IMR-90 (cell line): Measurements from ENCODE around the gene PTPN21. TPM values are rescaled to one million over a fixed set of nuclear protein-coding genes. Genes with fewer than 3 reads are reported as not detected.

ENCODE experiments used
- ATAC-seq: fragments of 200-7000 bp; cut with Tn5 transposase; 2 replicates; pipeline ENCODE4 v1.9.1; 2020; ENCODE audit warnings: low read depth, mild to moderate bottlenecking, moderate library complexity
- BruUV-seq: library from RNA; stranded (reverse); fragments of 400-500 nt; replicated peaks from 2 replicates; lab custom pipeline; 2021; lab: Mats Ljungman, UMichigan
- CTCF ChIA-PET: fragments of 300-600 bp; formaldehyde crosslinking; extraction: SDS; loops from one replicate; lab custom pipeline; 2021; ENCODE audit warnings: antibody characterized with exemption; lab: Yijun Ruan, JAX
- POLR2A ChIA-PET: fragments of 300-600 bp; sonication (Branson Sonifier 250); formaldehyde crosslinking; loops from one replicate; lab custom pipeline; 2022; ENCODE audit warnings: antibody characterized with exemption; ENCODE audit not compliant: unreplicated experiment; lab: Charles Lee
- DNase-seq: peaks from one replicate; pipeline ENCODE4 v3.0.0; 2013
- H2AFZ ChIP-seq: replicated peaks from 2 replicates; pipeline ENCODE3; 2013; ENCODE audit warnings: low read length, mild to moderate bottlenecking; ENCODE audit not compliant: poor library complexity
- H2AK5ac ChIP-seq: 2 replicates; pipeline ENCODE4 v1.6.1; 2013; ENCODE audit warnings: low read depth, low read length, inconsistent platforms
- H2AK9ac ChIP-seq: replicated peaks from 2 replicates; pipeline ENCODE3; 2013; ENCODE audit warnings: mild to moderate bottlenecking, low read depth, low read length, moderate library complexity; ENCODE audit not compliant: poor library complexity
- H2BK120ac ChIP-seq: 2 replicates; pipeline ENCODE4 v1.6.1; 2013; ENCODE audit warnings: low read depth, low read length, inconsistent platforms
- H2BK15ac ChIP-seq: 3 replicates; pipeline ENCODE4 v1.6.1; 2013; ENCODE audit warnings: low read depth, low read length, inconsistent platforms
- H2BK20ac ChIP-seq: 2 replicates; pipeline ENCODE4 v1.6.1; 2013; ENCODE audit warnings: low read depth, mild to moderate bottlenecking, inconsistent platforms, low read length, moderate library complexity
- H2BK5ac ChIP-seq: 2 replicates; pipeline ENCODE4 v1.6.1; 2013; ENCODE audit warnings: mild to moderate bottlenecking, low read depth, low read length, inconsistent platforms; ENCODE audit not compliant: poor library complexity, severe bottlenecking
- H3K14ac ChIP-seq: replicated peaks from 2 replicates; pipeline ENCODE4 v1.6.1; 2013; ENCODE audit warnings: low read depth, low read length, inconsistent platforms
- H3K18ac ChIP-seq: 2 replicates; pipeline ENCODE4 v1.6.1; 2013; ENCODE audit warnings: low read depth, low read length, control low read depth
- H3K23ac ChIP-seq: 2 replicates; pipeline ENCODE4 v1.6.1; 2013; ENCODE audit warnings: low read depth, low read length, inconsistent platforms
- H3K27ac ChIP-seq: 2 replicates; pipeline ENCODE4 v1.5.1; 2013; ENCODE audit warnings: mild to moderate bottlenecking, control low read depth, low read length; ENCODE audit not compliant: insufficient read depth
- H3K27me3 ChIP-seq: 2 replicates; pipeline ENCODE4 v1.6.1; 2013; ENCODE audit warnings: low read length; ENCODE audit not compliant: control insufficient read depth, insufficient read depth
- H3K36me3 ChIP-seq: 2 replicates; pipeline ENCODE4 v1.6.1; 2013; ENCODE audit warnings: low read length, mixed read lengths; ENCODE audit not compliant: control insufficient read depth, insufficient read depth
- H3K4ac ChIP-seq: 2 replicates; pipeline ENCODE4 v1.6.1; 2013; ENCODE audit warnings: low read depth, low read length, inconsistent platforms
- H3K4me1 ChIP-seq: 2 replicates; pipeline ENCODE4 v1.6.1; 2013; ENCODE audit warnings: low read length, mixed read lengths; ENCODE audit not compliant: control insufficient read depth, insufficient read depth
- H3K4me2 ChIP-seq: 2 replicates; pipeline ENCODE4 v1.6.1; 2013; ENCODE audit warnings: low read depth, mild to moderate bottlenecking, control low read depth, low read length, moderate library complexity
- H3K4me3 ChIP-seq: 2 replicates; pipeline ENCODE4 v1.5.1; 2013; ENCODE audit warnings: low read depth, mild to moderate bottlenecking, control low read depth, low read length, moderate library complexity; ENCODE audit not compliant: insufficient read depth
- H3K56ac ChIP-seq: 2 replicates; pipeline ENCODE4 v1.6.1; 2013; ENCODE audit warnings: low read length, inconsistent platforms; ENCODE audit not compliant: insufficient read depth; ENCODE audit errors: extremely low read depth
- H3K79me1 ChIP-seq, 2 experiments: 2 replicates each; pipeline ENCODE4 v1.6.1; 2013; ENCODE audit warnings: low read length in 2 of 2, inconsistent platforms in 1 of 2, low read depth in 1 of 2
- H3K9ac ChIP-seq: 2 replicates; pipeline ENCODE4 v1.6.1; 2013; ENCODE audit warnings: low read depth, low read length, control low read depth
- H3K9me1 ChIP-seq: 2 replicates; pipeline ENCODE4 v1.6.1; 2013; ENCODE audit warnings: low read length, inconsistent platforms; ENCODE audit not compliant: insufficient read depth
- H3K9me3 ChIP-seq: 2 replicates; pipeline ENCODE4 v1.6.1; 2013; ENCODE audit warnings: low read length; ENCODE audit not compliant: control insufficient read depth, insufficient read depth
- H4K20me1 ChIP-seq: 2 replicates; pipeline ENCODE4 v1.6.1; 2013; ENCODE audit warnings: low read length, inconsistent platforms; ENCODE audit not compliant: insufficient read depth
- H4K5ac ChIP-seq: 2 replicates; pipeline ENCODE4 v1.6.1; 2013; ENCODE audit warnings: mild to moderate bottlenecking, low read depth, low read length, control low read depth
- H4K8ac ChIP-seq, 2 experiments: 2 replicates each; pipeline ENCODE4 v1.6.1; 2013; ENCODE audit warnings: low read depth in 2 of 2, low read length in 2 of 2, control low read depth in 1 of 2, inconsistent platforms in 1 of 2
- H4K91ac ChIP-seq: 2 replicates; pipeline ENCODE4 v1.6.1; 2013; ENCODE audit warnings: low read depth, low read length, inconsistent platforms; ENCODE audit not compliant: insufficient read depth
- BHLHE40 ChIP-seq: fragments of 150-350 bp; IDR thresholded peaks from 2 replicates; pipeline ENCODE4 v1.6.1; 2016; ENCODE audit warnings: mild to moderate bottlenecking, low read depth, low read length
- CEBPB ChIP-seq: IDR thresholded peaks from 2 replicates; pipeline ENCODE4 v1.6.1; 2012; ENCODE audit warnings: low read depth, low read length, improper control_type of control experiment
- CHD1 ChIP-seq: IDR thresholded peaks from 2 replicates; pipeline ENCODE4 v1.6.1; 2012; ENCODE audit warnings: low read depth, low read length, improper control_type of control experiment
- FOS ChIP-seq: fragments of 150-350 bp; IDR thresholded peaks from 2 replicates; pipeline ENCODE4 v1.6.1; 2016; ENCODE audit warnings: low read depth, low read length
- MAFK ChIP-seq: IDR thresholded peaks from 2 replicates; pipeline ENCODE4 v1.6.1; 2012; ENCODE audit warnings: low read depth, low read length, improper control_type of control experiment
- MAZ ChIP-seq: IDR thresholded peaks from 2 replicates; pipeline ENCODE4 v1.6.1; 2012; ENCODE audit warnings: low read depth, mild to moderate bottlenecking, low read length, improper control_type of control experiment, moderate library complexity, borderline replicate concordance
- MXI1 ChIP-seq: IDR thresholded peaks from 2 replicates; pipeline ENCODE4 v1.6.1; 2012; ENCODE audit warnings: low read depth, mild to moderate bottlenecking, low read length, moderate library complexity, borderline replicate concordance
- NFE2L2 ChIP-seq: fragments of 150-350 bp; IDR thresholded peaks from 2 replicates; pipeline ENCODE4 v1.6.1; 2016; ENCODE audit warnings: low read depth, mild to moderate bottlenecking, low read length
- POLR2A ChIP-seq: IDR thresholded peaks from 2 replicates; pipeline ENCODE4 v1.6.1; 2012; ENCODE audit warnings: mild to moderate bottlenecking, low read depth, low read length
- RAD21 ChIP-seq: IDR thresholded peaks from 2 replicates; pipeline ENCODE4 v1.6.1; 2012; ENCODE audit warnings: low read length, improper control_type of control experiment
- RCOR1 ChIP-seq: IDR thresholded peaks from 2 replicates; pipeline ENCODE4 v1.6.1; 2012; ENCODE audit warnings: mild to moderate bottlenecking, low read length, improper control_type of control experiment; ENCODE audit not compliant: insufficient replicate concordance
- RFX5 ChIP-seq: IDR thresholded peaks from 2 replicates; pipeline ENCODE4 v1.8.0; 2012; ENCODE audit warnings: low read depth, mild to moderate bottlenecking, low read length, moderate library complexity
- WGBS, 2 experiments: methylation state at CpG; one replicate each; pipeline versions ENCODE4 v1.1.5 to v1.1.7; 2013; ENCODE audit warnings: missing lambda C conversion rate in 2 of 2; ENCODE audit not compliant: insufficient read length in 1 of 2; ENCODE audit errors: extremely low coverage in 2 of 2; 5-methylcytosine and 5-hydroxymethylcytosine counted together
- dilution Hi-C: fragments of 300-500 bp; cut with HindIII; formaldehyde crosslinking; loops from one replicate; pipeline ENCODE4 v1.14.3; 2018; ENCODE audit warnings: low sequenced_read_pairs; ENCODE audit not compliant: unreplicated experiment
- in situ Hi-C: fragments of 300-500 bp; cut with MboI; formaldehyde crosslinking; loops from 3 replicates; pipeline ENCODE4 v1.14.3; 2019; ENCODE audit warnings: low sequenced_read_pairs, inconsistent platforms, mixed read lengths
- intact Hi-C: fragments of 100-400 bp; cut with micrococcal nuclease; formaldehyde crosslinking; loops from 2 replicates; pipeline ENCODE4 v1.10.0; 2022
- polyA plus RNA-seq, 3 experiments: library from polyadenylated mRNA; depleted of rRNA; stranded (reverse); fragments of >200 nt; gene quantifications; 2 replicates each; pipeline ENCODE4 v1.2.3, GENCODE V29; 2012; ENCODE audit warnings: low replicate concordance in 1 of 3
- total RNA-seq: library from RNA; depleted of rRNA; stranded (reverse); fragments of >200 nt; gene quantifications from 2 replicates; pipeline ENCODE4 v1.2.3, GENCODE V29; 2012
- TF ChIP-seq, protein P1 (sequence below): conservative IDR thresholded peaks from 2 replicates; pipeline ENCODE4 v1.5.1; 2012; ENCODE audit warnings: mild to moderate bottlenecking, low read depth, low read length, improper control_type of control experiment
- TF ChIP-seq, protein P2 (sequence below): fragments of 150-350 bp; IDR thresholded peaks from 2 replicates; pipeline ENCODE4 v1.6.1; 2017; ENCODE audit warnings: mild to moderate bottlenecking, antibody characterized with exemption, low read length, low read depth

PTPN21 gene
- total and polyA plus RNA-seq, 2 of the 4 experiments (the other 2 are of a cell fraction), result 10.4 to 10.7 TPM

GRCh38 chr14:88590173-88590572 is 35.4 kb upstream of the PTPN21 start:
- no peaks in the 10 kb centered on the region for H3K9me1 ChIP-seq
- DNase-seq, result peak; percentile 46
- no peak overlapping the region for H3K4me3 ChIP-seq
- no peaks in the 10 kb centered on the region for H4K20me1 ChIP-seq
- peaks cover 7% of the 10 kb centered on the region for H3K4me1 ChIP-seq
- BruUV-seq, result no TSS peak
- H2AFZ ChIP-seq, result no peak overlapping the region
- dilution Hi-C loops (no loop called here), intact Hi-C loops (no loop called here), in situ Hi-C loops (no loop called here)
- POLR2A ChIA-PET, result no interaction called here
- CTCF ChIA-PET, result no interaction called here
- H2BK15ac ChIP-seq, result no peak overlapping the region
- no peak overlapping the region for H3K4me2 ChIP-seq
- no peak overlapping the region for H2BK5ac ChIP-seq
- TF ChIP-seq MAFK, result no peak
- no peak for TF ChIP-seq RCOR1
- no peak for TF ChIP-seq CHD1
- TF ChIP-seq, protein P1, sequence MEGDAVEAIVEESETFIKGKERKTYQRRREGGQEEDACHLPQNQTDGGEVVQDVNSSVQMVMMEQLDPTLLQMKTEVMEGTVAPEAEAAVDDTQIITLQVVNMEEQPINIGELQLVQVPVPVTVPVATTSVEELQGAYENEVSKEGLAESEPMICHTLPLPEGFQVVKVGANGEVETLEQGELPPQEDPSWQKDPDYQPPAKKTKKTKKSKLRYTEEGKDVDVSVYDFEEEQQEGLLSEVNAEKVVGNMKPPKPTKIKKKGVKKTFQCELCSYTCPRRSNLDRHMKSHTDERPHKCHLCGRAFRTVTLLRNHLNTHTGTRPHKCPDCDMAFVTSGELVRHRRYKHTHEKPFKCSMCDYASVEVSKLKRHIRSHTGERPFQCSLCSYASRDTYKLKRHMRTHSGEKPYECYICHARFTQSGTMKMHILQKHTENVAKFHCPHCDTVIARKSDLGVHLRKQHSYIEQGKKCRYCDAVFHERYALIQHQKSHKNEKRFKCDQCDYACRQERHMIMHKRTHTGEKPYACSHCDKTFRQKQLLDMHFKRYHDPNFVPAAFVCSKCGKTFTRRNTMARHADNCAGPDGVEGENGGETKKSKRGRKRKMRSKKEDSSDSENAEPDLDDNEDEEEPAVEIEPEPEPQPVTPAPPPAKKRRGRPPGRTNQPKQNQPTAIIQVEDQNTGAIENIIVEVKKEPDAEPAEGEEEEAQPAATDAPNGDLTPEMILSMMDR, result no peak
- no peak for TF ChIP-seq RFX5
- TF ChIP-seq BHLHE40, result no peak
- no peak for TF ChIP-seq NFE2L2
- no peak for TF ChIP-seq CEBPB
- TF ChIP-seq, protein P2, sequence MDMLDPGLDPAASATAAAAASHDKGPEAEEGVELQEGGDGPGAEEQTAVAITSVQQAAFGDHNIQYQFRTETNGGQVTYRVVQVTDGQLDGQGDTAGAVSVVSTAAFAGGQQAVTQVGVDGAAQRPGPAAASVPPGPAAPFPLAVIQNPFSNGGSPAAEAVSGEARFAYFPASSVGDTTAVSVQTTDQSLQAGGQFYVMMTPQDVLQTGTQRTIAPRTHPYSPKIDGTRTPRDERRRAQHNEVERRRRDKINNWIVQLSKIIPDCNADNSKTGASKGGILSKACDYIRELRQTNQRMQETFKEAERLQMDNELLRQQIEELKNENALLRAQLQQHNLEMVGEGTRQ, result no peak
- TF ChIP-seq POLR2A, result no peak
- no peak for TF ChIP-seq RAD21
- no peak for TF ChIP-seq FOS
- TF ChIP-seq MXI1, result no peak
- TF ChIP-seq MAZ, result no peak
- 33% methylated on average over 1 of the region's 4 CpGs; no CpG with 5 or more reads in 1 of the 2 experiments for WGBS, 2 experiments
- no peak overlapping the region for H2BK120ac ChIP-seq
- H3K23ac ChIP-seq, result peak overlapping the region; percentile 13
- no peak overlapping the region for H4K5ac ChIP-seq
- H2AK5ac ChIP-seq, result no peak overlapping the region
- peak; percentile 62 for ATAC-seq
- no peak overlapping the region for H3K9ac ChIP-seq
- no peak overlapping the region for H3K56ac ChIP-seq
- H3K27ac ChIP-seq, result no peak overlapping the region
- H3K27me3 ChIP-seq, result no peaks in the 10 kb centered on the region
- H3K14ac ChIP-seq, result no peak overlapping the region
- no peak overlapping the region for H2BK20ac ChIP-seq
- peaks cover 12% of the 10 kb centered on the region for H3K36me3 ChIP-seq
- no peak overlapping the region for H4K91ac ChIP-seq
- no peak overlapping the region for H2AK9ac ChIP-seq
- H3K18ac ChIP-seq, result no peak overlapping the region
- no peak overlapping the region; a peak in 1 of 4 replicates for H4K8ac ChIP-seq
- H3K9me3 ChIP-seq, result no peaks in the 10 kb centered on the region
- H3K4ac ChIP-seq, result no peak overlapping the region
- H3K79me1 ChIP-seq, result peaks cover 7 to 21% of the 10 kb centered on the region in 2 experiments; a peak in 3 of 4 replicates
